ENCODE data around the gene HOXA9. TPM values are rescaled to one million over a fixed set of nuclear protein-coding genes. Genes with fewer than 3 reads are reported as not detected.

HOXA9 gene
- total and polyA plus RNA-seq, 10 of the 15 experiments (the other 5 are each of a cell fraction or from before 2014, with no cell fraction given), result not detected

DNA sequence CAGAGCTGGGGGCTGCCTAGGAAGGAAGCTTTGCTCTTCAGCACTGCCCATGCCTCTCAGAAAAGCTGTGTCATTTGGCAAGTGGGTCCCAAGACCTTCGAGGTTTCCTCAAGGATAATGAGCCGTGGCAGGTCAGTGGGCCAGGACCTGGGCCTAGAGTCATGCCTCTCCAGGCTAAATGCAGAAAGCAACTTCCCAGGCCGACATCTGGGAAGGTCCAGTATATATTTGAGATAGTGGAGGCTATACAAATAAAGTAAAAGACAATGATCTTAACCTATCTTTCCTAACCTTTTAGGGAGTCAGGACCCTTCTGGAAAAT, 11.1 kb upstream of the HOXA9 start (continued):
- TF ChIP-seq NFXL1 (IDR thresholded peaks at IDR 0.05; ENCODE audit: borderline replicate concordance) (no peak), ZZZ3 (IDR thresholded peaks at IDR 0.05; ENCODE audit: control insufficient read depth, insufficient read length, low read depth) (no peak), MYB (IDR thresholded peaks at IDR 0.05; ENCODE audit: borderline replicate concordance, low read depth, low read length) (no peak)

DNA sequence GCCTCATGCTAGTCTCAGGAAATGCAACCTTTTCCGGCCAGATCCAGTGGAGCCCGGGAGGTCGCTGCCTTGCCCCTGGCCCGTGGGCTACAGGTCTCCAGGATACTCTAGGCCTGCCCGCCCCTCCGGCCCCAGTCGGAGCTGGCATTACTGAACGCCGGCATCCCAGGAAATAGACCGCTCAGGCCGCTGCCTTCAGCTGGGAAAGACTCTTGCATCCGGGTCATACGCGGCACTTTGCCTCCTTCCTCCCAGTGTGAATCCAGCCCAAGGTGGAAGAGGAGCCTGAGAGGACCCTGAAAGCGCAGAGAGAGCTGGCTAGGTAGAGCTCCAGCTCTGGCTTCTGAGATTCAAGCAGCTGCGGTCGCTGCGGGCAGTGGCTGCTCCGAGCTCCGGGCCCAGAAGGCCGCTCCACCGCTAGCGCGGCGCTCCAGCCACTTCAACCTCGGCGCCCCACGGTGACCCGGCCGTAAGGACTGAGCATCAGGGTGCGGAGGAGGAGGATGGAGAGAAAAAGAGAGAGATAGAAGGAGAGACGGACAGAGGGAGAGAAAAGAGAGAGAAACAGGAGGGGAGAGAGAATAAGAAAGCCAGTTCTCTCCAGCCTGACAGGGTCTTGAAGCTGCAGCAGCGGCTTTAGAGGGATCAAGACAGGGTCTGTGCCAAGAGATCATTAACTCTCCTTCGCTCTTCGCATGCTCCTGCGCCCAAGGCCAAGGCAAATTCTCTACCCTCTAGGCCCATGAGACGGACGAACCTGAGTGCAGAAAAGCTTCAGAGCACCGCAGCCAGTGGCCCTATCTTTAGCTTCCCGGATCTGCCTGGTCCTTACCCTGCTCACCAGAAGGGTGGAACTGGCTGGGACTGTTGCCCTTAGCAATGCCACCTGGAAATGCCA, 10.5 kb upstream of the HOXA9 start:
- Histone ChIP-seq H3K9ac (ENCODE audit: control insufficient read depth, insufficient read depth, low read length) (no peak overlapping the region), H3K4me3 (no peak overlapping the region), H3K4me2 (ENCODE audit: control insufficient read depth, insufficient read depth) (no peak overlapping the region), H3K9me3 (replicated peaks; ENCODE audit: control insufficient read depth, insufficient read depth, low read length) (no peaks in the 10 kb centered on the region; the same call in 2 of the 3 replicates), H3K27me3 (replicated peaks in 1 of 2; ENCODE audit: control insufficient read depth in 2 of 2, insufficient read depth in 2 of 2, low read length in 1 of 2) (peaks cover 15 to 21% of the 10 kb centered on the region in 2 experiments), H4K20me1 (ENCODE audit: control insufficient read depth, insufficient read depth) (no peaks in the 10 kb centered on the region), H3K27ac (ENCODE audit: control insufficient read depth, insufficient read depth) (no peak overlapping the region), H3K4me1 (ENCODE audit: control insufficient read depth, insufficient read depth, low read length) (no peaks in the 10 kb centered on the region), H3K79me2 (ENCODE audit: control insufficient read depth, insufficient read depth, low read length) (no peaks in the 10 kb centered on the region), H2AFZ (ENCODE audit: control insufficient read depth, low read depth, low read length) (no peak overlapping the region), H3K36me3 (ENCODE audit: control insufficient read depth in 2 of 2, insufficient read depth in 2 of 2, low read length in 1 of 2) (no peaks in the 10 kb centered on the region)
- in situ Hi-C loops (cut with MboI) (no loop called here), intact Hi-C loops (cut with micrococcal nuclease; ENCODE audit: unreplicated experiment) (no loop called here)
- ChIA-PET CTCF (no interaction called here), SMC1A (ENCODE audit: uncharacterized antibody, unreplicated experiment) (no interaction called here), RAD21 (ENCODE audit: unreplicated experiment) (no interaction called here), POLR2A (no interaction called here)
- FAIRE-seq (no peak), ATAC-seq (no peak), DNase-seq (ENCODE audit: low read depth, low spot score) (no peak)
- 76% methylated on average over 39 of the region's 40 CpGs for WGBS (ENCODE audit: insufficient coverage, insufficient replicate concordance, low lambda C conversion rate, missing lambda C conversion rate)
- TF ChIP-seq BMI1 (IDR thresholded peaks at IDR 0.05; ENCODE audit: borderline replicate concordance) (no peak), HDAC6 (IDR thresholded peaks at IDR 0.05; ENCODE audit: unreplicated experiment) (no peak), SUPT20H (IDR thresholded peaks at IDR 0.05; ENCODE audit: borderline replicate concordance, control insufficient read depth, low read depth, low read length) (no peak), RELA (IDR thresholded peaks at IDR 0.05; ENCODE audit: borderline replicate concordance, partially characterized antibody) (no peak), BCL11A (IDR thresholded peaks at IDR 0.05; ENCODE audit: low read depth, low read length) (no peak), FOXK2 (IDR thresholded peaks at IDR 0.05) (no peak), ZNF24 (IDR thresholded peaks at IDR 0.05) (no peak), SIX5 (IDR thresholded peaks at IDR 0.05; ENCODE audit: low read depth, low read length, severe bottlenecking) (no peak), DPF2 (IDR thresholded peaks at IDR 0.05) (no peak), SMAD1 (IDR thresholded peaks at IDR 0.05; ENCODE audit: low read depth, partially characterized antibody) (no peak), PML (IDR thresholded peaks at IDR 0.05; ENCODE audit: low read length) (no peak), STAT1 (conservative IDR thresholded peaks at IDR 0.05) (no peak), TCF12 (IDR thresholded peaks at IDR 0.05; ENCODE audit: low read depth, low read length) (no peak)
- TF ChIP-seq, protein P1, sequence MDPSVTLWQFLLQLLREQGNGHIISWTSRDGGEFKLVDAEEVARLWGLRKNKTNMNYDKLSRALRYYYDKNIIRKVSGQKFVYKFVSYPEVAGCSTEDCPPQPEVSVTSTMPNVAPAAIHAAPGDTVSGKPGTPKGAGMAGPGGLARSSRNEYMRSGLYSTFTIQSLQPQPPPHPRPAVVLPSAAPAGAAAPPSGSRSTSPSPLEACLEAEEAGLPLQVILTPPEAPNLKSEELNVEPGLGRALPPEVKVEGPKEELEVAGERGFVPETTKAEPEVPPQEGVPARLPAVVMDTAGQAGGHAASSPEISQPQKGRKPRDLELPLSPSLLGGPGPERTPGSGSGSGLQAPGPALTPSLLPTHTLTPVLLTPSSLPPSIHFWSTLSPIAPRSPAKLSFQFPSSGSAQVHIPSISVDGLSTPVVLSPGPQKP (IDR thresholded peaks at IDR 0.05; ENCODE audit: low read depth, low read length), result no peak
- no TSS peak for BruUV-seq (replicated peaks)

Measured in GM12878 (cell line).